OCI-LY1 (cell line): ENCODE measurements around the gene NID1.

Source experiments
- H2AFZ ChIP-seq: fragments of 200-600 bp; sonication (generic), shearing (Covaris generic); 2 replicates; pipeline ENCODE4 v1.6.0; 2014; ENCODE audit warnings: antibody characterized with exemption, mild to moderate bottlenecking, low read length
- H3F3A ChIP-seq: fragments of 200-600 bp; sonication (generic), shearing (Covaris generic); 2 replicates; pipeline ENCODE4 v1.6.0; 2014; ENCODE audit warnings: mild to moderate bottlenecking, antibody characterized with exemption, low read length, moderate library complexity; ENCODE audit not compliant: insufficient read depth
- H3K27ac ChIP-seq: fragments of 200-600 bp; sonication (generic); 2 replicates; pipeline ENCODE4 v1.5.1; 2014; ENCODE audit warnings: low read length, mixed run types, mild to moderate bottlenecking, low read depth; ENCODE audit not compliant: poor library complexity, severe bottlenecking
- H3K27me3 ChIP-seq: fragments of 200-600 bp; sonication (generic); 2 replicates; pipeline ENCODE4 v1.6.0; 2014; ENCODE audit warnings: antibody characterized with exemption, mild to moderate bottlenecking, low read length, moderate library complexity; ENCODE audit not compliant: insufficient read depth
- H3K36me3 ChIP-seq: fragments of 200-600 bp; sonication (generic); 2 replicates; pipeline ENCODE4 v1.6.1; 2014; ENCODE audit warnings: mild to moderate bottlenecking, antibody characterized with exemption, low read length, moderate library complexity, mixed read lengths; ENCODE audit not compliant: insufficient read depth
- H3K4me1 ChIP-seq: fragments of 200-600 bp; sonication (generic); 2 replicates; pipeline ENCODE4 v1.5.1; 2014; ENCODE audit warnings: mild to moderate bottlenecking, low read length, moderate library complexity; ENCODE audit not compliant: insufficient read depth, severe bottlenecking
- H3K4me2 ChIP-seq: fragments of 200-600 bp; sonication (generic), shearing (Covaris generic); 2 replicates; pipeline ENCODE4 v1.6.1; 2014; ENCODE audit warnings: low read length
- H3K4me3 ChIP-seq: fragments of 200-600 bp; sonication (generic); 2 replicates; pipeline ENCODE4 v1.5.1; 2014; ENCODE audit warnings: low read length, low read depth, mild to moderate bottlenecking, mixed read lengths; ENCODE audit not compliant: poor library complexity, severe bottlenecking
- H3K79me2 ChIP-seq: fragments of 200-600 bp; shearing (Covaris generic); 2 replicates; pipeline ENCODE4 v1.6.1; 2016; ENCODE audit warnings: mixed run types, low read length, mixed read lengths; ENCODE audit not compliant: insufficient read depth
- H3K9ac ChIP-seq: fragments of 200-600 bp; sonication (generic), shearing (Covaris generic); 2 replicates; pipeline ENCODE4 v1.6.1; 2014; ENCODE audit warnings: mild to moderate bottlenecking, low read length, mixed read lengths
- H3K9me2 ChIP-seq: fragments of 200-600 bp; sonication (generic), shearing (Covaris generic); 2 replicates; pipeline ENCODE4 v1.6.1; 2014; ENCODE audit warnings: low read depth, mild to moderate bottlenecking, low read length, mixed read lengths
- H3K9me3 ChIP-seq: fragments of 200-600 bp; shearing (Covaris generic); 2 replicates; pipeline ENCODE4 v1.6.1; 2014; ENCODE audit warnings: low read length, mixed read lengths
- H4K20me1 ChIP-seq: fragments of 200-600 bp; sonication (generic), shearing (Covaris generic); 2 replicates; pipeline ENCODE4 v1.6.0; 2016; ENCODE audit warnings: mild to moderate bottlenecking, low read length; ENCODE audit not compliant: insufficient read depth
- CTCF ChIP-seq: fragments of 200-600 bp; sonication (generic), shearing (Covaris generic); IDR thresholded peaks from 2 replicates; pipeline ENCODE4 v1.5.1; 2017; ENCODE audit warnings: mild to moderate bottlenecking, antibody characterized with exemption, low read length, moderate library complexity, mixed read lengths
- EZH2 ChIP-seq: fragments of 200-600 bp; sonication (generic), shearing (Covaris generic); IDR thresholded peaks from 2 replicates; pipeline ENCODE4 v1.8.0; 2017; ENCODE audit warnings: borderline replicate concordance, mixed run types, mild to moderate bottlenecking, antibody characterized with exemption, low read length, moderate library complexity, mixed read lengths

The NID1 gene

GRCh38 chr1:235992868-235993267, 72.0 kb downstream of the NID1 start:
- Histone ChIP-seq H4K20me1 (no peaks in the 10 kb centered on the region), H3K27me3 (no peaks in the 10 kb centered on the region), H3K9me2 (no peaks in the 10 kb centered on the region), H3K4me1 (no peaks in the 10 kb centered on the region), H3F3A (no peaks in the 10 kb centered on the region), H3K9me3 (no peaks in the 10 kb centered on the region), H3K27ac (no peak overlapping the region), H3K4me2 (no peak overlapping the region), H2AFZ (no peak overlapping the region), H3K4me3 (no peak overlapping the region), H3K36me3 (no peaks in the 10 kb centered on the region), H3K79me2 (no peaks in the 10 kb centered on the region), H3K9ac (no peak overlapping the region)
- no peak for TF ChIP-seq CTCF
- no peak for TF ChIP-seq EZH2

- no peaks in the 10 kb centered on the region for H3F3A ChIP-seq
- H3K4me2 ChIP-seq = no peak overlapping the region
- peaks cover 3% of the 10 kb centered on the region; the same call in 1 of the 2 replicates for H3K27me3 ChIP-seq
- no peaks in the 10 kb centered on the region for H3K36me3 ChIP-seq
- H3K9ac ChIP-seq = no peak overlapping the region
- H3K9me3 ChIP-seq = no peaks in the 10 kb centered on the region
- H3K27ac ChIP-seq = no peak overlapping the region
- H3K9me2 ChIP-seq = no peaks in the 10 kb centered on the region
- no peak overlapping the region for H3K4me3 ChIP-seq
- no peaks in the 10 kb centered on the region for H3K79me2 ChIP-seq
- no peak overlapping the region for H2AFZ ChIP-seq
- TF ChIP-seq EZH2 = no peak
- no peak for TF ChIP-seq CTCF
- H4K20me1 ChIP-seq = no peaks in the 10 kb centered on the region
- no peaks in the 10 kb centered on the region for H3K4me1 ChIP-seq
Measured at GRCh38 chr1:235992346-235992745, 72.5 kb downstream of the NID1 start.

- Histone ChIP-seq H3K27ac (no peak overlapping the region), H3K4me2 (no peak overlapping the region), H4K20me1 (no peaks in the 10 kb centered on the region), H3K79me2 (no peaks in the 10 kb centered on the region), H3F3A (no peaks in the 10 kb centered on the region), H3K36me3 (no peaks in the 10 kb centered on the region), H3K4me3 (no peak overlapping the region), H3K4me1 (no peaks in the 10 kb centered on the region), H3K9ac (no peak overlapping the region), H2AFZ (no peak overlapping the region), H3K9me2 (no peaks in the 10 kb centered on the region), H3K9me3 (no peaks in the 10 kb centered on the region), H3K27me3 (peaks cover 4% of the 10 kb centered on the region; the same call in 1 of the 2 replicates)
- TF ChIP-seq CTCF (no peak), EZH2 (no peak)
Measured at GRCh38 chr1:235990330-235990795, 74.5 kb downstream of the NID1 start.
